HL-60 (cell line): ENCODE measurements around the gene BCL7C. TPM values are rescaled to one million over a fixed set of nuclear protein-coding genes. Genes with fewer than 3 reads are reported as not detected.

Experiments
- DNase-seq, 2 experiments: peaks; one replicate each; pipeline ENCODE4 v3.0.0-alpha.2; 2010 to 2020; ENCODE audit warnings: low read depth in 1 of 2, low spot score in 1 of 2
- H3K27ac ChIP-seq: fragments of 250-450 bp; sonication (Bioruptor Pico); replicated peaks from 2 replicates; pipeline ENCODE4 v1.5.1; 2020; ENCODE audit warnings: mild to moderate bottlenecking, moderate library complexity
- H3K27me3 ChIP-seq: fragments of 250-450 bp; sonication (Bioruptor Pico); 2 replicates; pipeline ENCODE4 v1.5.1; 2021; ENCODE audit warnings: mild to moderate bottlenecking, moderate library complexity; ENCODE audit not compliant: insufficient read depth, poor library complexity, severe bottlenecking
- H3K4me3 ChIP-seq: replicated peaks from 2 replicates; pipeline ENCODE4 v1.5.1; 2011; ENCODE audit warnings: mild to moderate bottlenecking, control low read depth, low read length; ENCODE audit not compliant: insufficient read depth
- GABPA ChIP-seq: IDR thresholded peaks from 2 replicates; pipeline ENCODE4 v1.6.1; 2012; ENCODE audit warnings: low read depth
- POLR2AphosphoS5 ChIP-seq: IDR thresholded peaks from 2 replicates; pipeline ENCODE4 v1.6.1; 2012; ENCODE audit warnings: low read depth
- REST ChIP-seq: IDR thresholded peaks from 2 replicates; pipeline ENCODE4 v1.6.1; 2012; ENCODE audit warnings: low read depth; ENCODE audit not compliant: insufficient replicate concordance
- SPI1 ChIP-seq: IDR thresholded peaks from 2 replicates; pipeline ENCODE4 v1.6.1; 2012; ENCODE audit warnings: low read depth, mild to moderate bottlenecking, borderline replicate concordance
- microRNA-seq: library from miRNA; unstranded; fragments of <30 nt; microRNA quantifications from one replicate; pipeline ENCODE4, GENCODE V29; 2018
- TF ChIP-seq, protein P1 (sequence below): IDR thresholded peaks from one replicate; pipeline ENCODE4 v1.5.1; 2011; ENCODE audit warnings: low read length, control low read depth, inconsistent platforms; ENCODE audit not compliant: insufficient read depth

The BCL7C gene

GRCh38 chr16:30840611-30841010 is 53.3 kb downstream of the BCL7C start:
- Histone ChIP-seq H3K4me3 (no peak overlapping the region), H3K27me3 (no peaks in the 10 kb centered on the region), H3K27ac (no peak overlapping the region)
- TF ChIP-seq SPI1 = no peak
- TF ChIP-seq REST = no peak
- TF ChIP-seq, protein P1, sequence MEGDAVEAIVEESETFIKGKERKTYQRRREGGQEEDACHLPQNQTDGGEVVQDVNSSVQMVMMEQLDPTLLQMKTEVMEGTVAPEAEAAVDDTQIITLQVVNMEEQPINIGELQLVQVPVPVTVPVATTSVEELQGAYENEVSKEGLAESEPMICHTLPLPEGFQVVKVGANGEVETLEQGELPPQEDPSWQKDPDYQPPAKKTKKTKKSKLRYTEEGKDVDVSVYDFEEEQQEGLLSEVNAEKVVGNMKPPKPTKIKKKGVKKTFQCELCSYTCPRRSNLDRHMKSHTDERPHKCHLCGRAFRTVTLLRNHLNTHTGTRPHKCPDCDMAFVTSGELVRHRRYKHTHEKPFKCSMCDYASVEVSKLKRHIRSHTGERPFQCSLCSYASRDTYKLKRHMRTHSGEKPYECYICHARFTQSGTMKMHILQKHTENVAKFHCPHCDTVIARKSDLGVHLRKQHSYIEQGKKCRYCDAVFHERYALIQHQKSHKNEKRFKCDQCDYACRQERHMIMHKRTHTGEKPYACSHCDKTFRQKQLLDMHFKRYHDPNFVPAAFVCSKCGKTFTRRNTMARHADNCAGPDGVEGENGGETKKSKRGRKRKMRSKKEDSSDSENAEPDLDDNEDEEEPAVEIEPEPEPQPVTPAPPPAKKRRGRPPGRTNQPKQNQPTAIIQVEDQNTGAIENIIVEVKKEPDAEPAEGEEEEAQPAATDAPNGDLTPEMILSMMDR = no peak
- no peak for TF ChIP-seq POLR2AphosphoS5
- TF ChIP-seq GABPA = no peak
- no peak for DNase-seq

DNA sequence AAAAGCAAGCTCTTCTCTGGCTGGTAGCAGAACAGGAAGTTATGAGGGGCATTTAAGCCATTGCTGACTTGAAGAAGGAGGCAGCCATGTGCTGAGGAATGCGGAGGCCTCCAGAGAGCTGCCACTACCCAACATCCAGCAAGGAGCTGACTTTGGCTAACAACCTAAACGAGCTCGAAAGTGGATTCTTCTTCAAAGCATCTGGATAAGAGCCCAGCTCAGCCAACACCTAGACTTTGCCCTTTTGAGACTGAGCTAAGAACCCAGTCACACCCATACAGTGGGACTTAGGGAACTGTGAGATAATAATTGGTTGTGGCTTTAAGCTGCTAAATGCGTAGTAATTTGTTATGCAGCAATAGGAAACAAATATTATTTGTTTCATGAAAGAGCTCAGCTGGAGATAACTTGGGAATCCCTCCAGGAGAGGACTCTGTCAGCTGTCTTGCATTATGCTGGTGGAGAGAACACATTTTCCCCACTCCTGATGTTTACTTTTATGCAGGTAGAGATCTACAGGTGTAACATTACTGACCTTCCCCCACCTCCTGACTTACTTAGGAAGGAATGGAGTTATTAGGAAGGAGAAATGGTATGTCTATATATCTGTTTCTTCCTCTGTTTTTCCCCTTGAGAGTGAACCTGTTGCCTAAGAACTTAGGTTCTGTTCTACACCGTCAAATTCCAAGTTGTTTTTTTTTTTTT is 54.2 kb downstream of the BCL7C start:
- H3K27ac ChIP-seq = no peak overlapping the region
- no peak for DNase-seq
- TF ChIP-seq POLR2AphosphoS5 (no peak), GABPA (no peak)
- TF ChIP-seq, protein P1 = no peak

GRCh38 chr16:30838876-30839471 is 54.9 kb downstream of the BCL7C start:
- H3K4me3 ChIP-seq = no peak overlapping the region
- no peak overlapping the region for H3K27ac ChIP-seq
- no peak for TF ChIP-seq SPI1
- TF ChIP-seq POLR2AphosphoS5 = no peak
- no peak for TF ChIP-seq GABPA
- H3K27me3 ChIP-seq = no peaks in the 10 kb centered on the region
- no peak for DNase-seq

More for the DNA sequence above, 54.2 kb downstream of the BCL7C start:
- no peak overlapping the region for H3K4me3 ChIP-seq
- no peaks in the 10 kb centered on the region for H3K27me3 ChIP-seq

DNA sequence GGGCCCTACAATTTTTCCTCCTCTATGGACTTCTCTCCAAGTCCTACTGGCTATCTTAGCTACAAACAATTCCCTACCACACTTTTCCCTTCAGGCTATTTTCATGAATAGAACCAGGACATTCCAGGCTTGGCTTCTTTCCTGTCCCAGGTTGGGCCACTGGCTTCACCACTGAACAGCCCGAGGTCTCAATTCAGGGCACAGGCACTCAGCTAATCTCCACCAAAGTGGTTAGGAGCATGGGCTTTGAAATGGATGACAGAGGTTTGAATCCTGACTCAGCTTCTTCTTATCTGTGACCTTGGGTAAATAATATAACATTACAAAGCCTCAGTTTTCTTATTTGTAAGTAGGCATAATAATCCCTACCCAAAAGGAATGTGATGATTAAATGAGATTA is 56.0 kb downstream of the BCL7C start:
- no peak for DNase-seq
- H3K27ac ChIP-seq = no peak overlapping the region
- TF ChIP-seq POLR2AphosphoS5 = no peak
- no peak for TF ChIP-seq GABPA
- TF ChIP-seq REST = no peak
- TF ChIP-seq SPI1 = no peak
- TF ChIP-seq, protein P1 = no peak
- H3K4me3 ChIP-seq = no peak overlapping the region
- H3K27me3 ChIP-seq = no peaks in the 10 kb centered on the region

Small RNA genes within 50 kb of the gene (microRNA-seq; reads per million reads assigned to microRNA genes)
- gene MIR4519 (not detected), gene MIR762 (not detected)
